IMR-90 (cell line): ENCODE data around the gene ELFN1. TPM values are rescaled to one million over a fixed set of nuclear protein-coding genes. Genes with fewer than 3 reads are reported as not detected.

Experiments
- ATAC-seq: fragments of 200-7000 bp; cut with Tn5 transposase; 2 replicates; pipeline ENCODE4 v1.9.1; 2020; ENCODE audit warnings: low read depth, mild to moderate bottlenecking, moderate library complexity
- BruUV-seq: library from RNA; stranded (reverse); fragments of 400-500 nt; replicated peaks from 2 replicates; lab custom pipeline; 2021; lab: Mats Ljungman, UMichigan
- CTCF ChIA-PET: fragments of 300-600 bp; formaldehyde crosslinking; extraction: SDS; loops from one replicate; lab custom pipeline; 2021; ENCODE audit warnings: antibody characterized with exemption; lab: Yijun Ruan, JAX
- POLR2A ChIA-PET: fragments of 300-600 bp; sonication (Branson Sonifier 250); formaldehyde crosslinking; loops from one replicate; lab custom pipeline; 2022; ENCODE audit warnings: antibody characterized with exemption; ENCODE audit not compliant: unreplicated experiment; lab: Charles Lee
- DNase-seq: peaks from one replicate; pipeline ENCODE4 v3.0.0; 2013
- H2AFZ ChIP-seq: replicated peaks from 2 replicates; pipeline ENCODE3; 2013; ENCODE audit warnings: low read length, mild to moderate bottlenecking; ENCODE audit not compliant: poor library complexity
- H2AK5ac ChIP-seq: 2 replicates; pipeline ENCODE4 v1.6.1; 2013; ENCODE audit warnings: low read depth, low read length, inconsistent platforms
- H2AK9ac ChIP-seq: replicated peaks from 2 replicates; pipeline ENCODE3; 2013; ENCODE audit warnings: mild to moderate bottlenecking, low read depth, low read length, moderate library complexity; ENCODE audit not compliant: poor library complexity
- H2BK120ac ChIP-seq: 2 replicates; pipeline ENCODE4 v1.6.1; 2013; ENCODE audit warnings: low read depth, low read length, inconsistent platforms
- H2BK15ac ChIP-seq: 3 replicates; pipeline ENCODE4 v1.6.1; 2013; ENCODE audit warnings: low read depth, low read length, inconsistent platforms
- H2BK20ac ChIP-seq: 2 replicates; pipeline ENCODE4 v1.6.1; 2013; ENCODE audit warnings: low read depth, mild to moderate bottlenecking, inconsistent platforms, low read length, moderate library complexity
- H2BK5ac ChIP-seq: 2 replicates; pipeline ENCODE4 v1.6.1; 2013; ENCODE audit warnings: mild to moderate bottlenecking, low read depth, low read length, inconsistent platforms; ENCODE audit not compliant: poor library complexity, severe bottlenecking
- H3K14ac ChIP-seq: replicated peaks from 2 replicates; pipeline ENCODE4 v1.6.1; 2013; ENCODE audit warnings: low read depth, low read length, inconsistent platforms
- H3K18ac ChIP-seq: 2 replicates; pipeline ENCODE4 v1.6.1; 2013; ENCODE audit warnings: low read depth, low read length, control low read depth
- H3K23ac ChIP-seq: 2 replicates; pipeline ENCODE4 v1.6.1; 2013; ENCODE audit warnings: low read depth, low read length, inconsistent platforms
- H3K27ac ChIP-seq: 2 replicates; pipeline ENCODE4 v1.5.1; 2013; ENCODE audit warnings: mild to moderate bottlenecking, control low read depth, low read length; ENCODE audit not compliant: insufficient read depth
- H3K27me3 ChIP-seq: 2 replicates; pipeline ENCODE4 v1.6.1; 2013; ENCODE audit warnings: low read length; ENCODE audit not compliant: control insufficient read depth, insufficient read depth
- H3K36me3 ChIP-seq: 2 replicates; pipeline ENCODE4 v1.6.1; 2013; ENCODE audit warnings: low read length, mixed read lengths; ENCODE audit not compliant: control insufficient read depth, insufficient read depth
- H3K4ac ChIP-seq: 2 replicates; pipeline ENCODE4 v1.6.1; 2013; ENCODE audit warnings: low read depth, low read length, inconsistent platforms
- H3K4me1 ChIP-seq: 2 replicates; pipeline ENCODE4 v1.6.1; 2013; ENCODE audit warnings: low read length, mixed read lengths; ENCODE audit not compliant: control insufficient read depth, insufficient read depth
- H3K4me2 ChIP-seq: 2 replicates; pipeline ENCODE4 v1.6.1; 2013; ENCODE audit warnings: low read depth, mild to moderate bottlenecking, control low read depth, low read length, moderate library complexity
- H3K4me3 ChIP-seq: 2 replicates; pipeline ENCODE4 v1.5.1; 2013; ENCODE audit warnings: low read depth, mild to moderate bottlenecking, control low read depth, low read length, moderate library complexity; ENCODE audit not compliant: insufficient read depth
- H3K56ac ChIP-seq: 2 replicates; pipeline ENCODE4 v1.6.1; 2013; ENCODE audit warnings: low read length, inconsistent platforms; ENCODE audit not compliant: insufficient read depth; ENCODE audit errors: extremely low read depth
- H3K79me1 ChIP-seq, 2 experiments: 2 replicates each; pipeline ENCODE4 v1.6.1; 2013; ENCODE audit warnings: low read length in 2 of 2, inconsistent platforms in 1 of 2, low read depth in 1 of 2
- H3K9ac ChIP-seq: 2 replicates; pipeline ENCODE4 v1.6.1; 2013; ENCODE audit warnings: low read depth, low read length, control low read depth
- H3K9me1 ChIP-seq: 2 replicates; pipeline ENCODE4 v1.6.1; 2013; ENCODE audit warnings: low read length, inconsistent platforms; ENCODE audit not compliant: insufficient read depth
- H3K9me3 ChIP-seq: 2 replicates; pipeline ENCODE4 v1.6.1; 2013; ENCODE audit warnings: low read length; ENCODE audit not compliant: control insufficient read depth, insufficient read depth
- H4K20me1 ChIP-seq: 2 replicates; pipeline ENCODE4 v1.6.1; 2013; ENCODE audit warnings: low read length, inconsistent platforms; ENCODE audit not compliant: insufficient read depth
- H4K5ac ChIP-seq: 2 replicates; pipeline ENCODE4 v1.6.1; 2013; ENCODE audit warnings: mild to moderate bottlenecking, low read depth, low read length, control low read depth
- H4K8ac ChIP-seq, 2 experiments: 2 replicates each; pipeline ENCODE4 v1.6.1; 2013; ENCODE audit warnings: low read depth in 2 of 2, low read length in 2 of 2, control low read depth in 1 of 2, inconsistent platforms in 1 of 2
- H4K91ac ChIP-seq: 2 replicates; pipeline ENCODE4 v1.6.1; 2013; ENCODE audit warnings: low read depth, low read length, inconsistent platforms; ENCODE audit not compliant: insufficient read depth
- CEBPB ChIP-seq: IDR thresholded peaks from 2 replicates; pipeline ENCODE4 v1.6.1; 2012; ENCODE audit warnings: low read depth, low read length, improper control_type of control experiment
- POLR2A ChIP-seq: IDR thresholded peaks from 2 replicates; pipeline ENCODE4 v1.6.1; 2012; ENCODE audit warnings: mild to moderate bottlenecking, low read depth, low read length
- RAD21 ChIP-seq: IDR thresholded peaks from 2 replicates; pipeline ENCODE4 v1.6.1; 2012; ENCODE audit warnings: low read length, improper control_type of control experiment
- RCOR1 ChIP-seq: IDR thresholded peaks from 2 replicates; pipeline ENCODE4 v1.6.1; 2012; ENCODE audit warnings: mild to moderate bottlenecking, low read length, improper control_type of control experiment; ENCODE audit not compliant: insufficient replicate concordance
- RFX5 ChIP-seq: IDR thresholded peaks from 2 replicates; pipeline ENCODE4 v1.8.0; 2012; ENCODE audit warnings: low read depth, mild to moderate bottlenecking, low read length, moderate library complexity
- WGBS, 2 experiments: methylation state at CpG; one replicate each; pipeline versions ENCODE4 v1.1.5 to v1.1.7; 2013; ENCODE audit warnings: missing lambda C conversion rate in 2 of 2; ENCODE audit not compliant: insufficient read length in 1 of 2; ENCODE audit errors: extremely low coverage in 2 of 2; 5-methylcytosine and 5-hydroxymethylcytosine counted together
- dilution Hi-C: fragments of 300-500 bp; cut with HindIII; formaldehyde crosslinking; loops from one replicate; pipeline ENCODE4 v1.14.3; 2018; ENCODE audit warnings: low sequenced_read_pairs; ENCODE audit not compliant: unreplicated experiment
- in situ Hi-C: fragments of 300-500 bp; cut with MboI; formaldehyde crosslinking; loops from 3 replicates; pipeline ENCODE4 v1.14.3; 2019; ENCODE audit warnings: low sequenced_read_pairs, inconsistent platforms, mixed read lengths
- intact Hi-C: fragments of 100-400 bp; cut with micrococcal nuclease; formaldehyde crosslinking; loops from 2 replicates; pipeline ENCODE4 v1.10.0; 2022
- polyA plus RNA-seq, 3 experiments: library from polyadenylated mRNA; depleted of rRNA; stranded (reverse); fragments of >200 nt; gene quantifications; 2 replicates each; pipeline ENCODE4 v1.2.3, GENCODE V29; 2012; ENCODE audit warnings: low replicate concordance in 1 of 3
- total RNA-seq: library from RNA; depleted of rRNA; stranded (reverse); fragments of >200 nt; gene quantifications from 2 replicates; pipeline ENCODE4 v1.2.3, GENCODE V29; 2012
- TF ChIP-seq, protein P1 (sequence below): conservative IDR thresholded peaks from 2 replicates; pipeline ENCODE4 v1.5.1; 2012; ENCODE audit warnings: mild to moderate bottlenecking, low read depth, low read length, improper control_type of control experiment

ELFN1 gene
- total and polyA plus RNA-seq, 2 of the 4 experiments (the other 2 are of a cell fraction): 1.6 to 5.2 TPM

DNA sequence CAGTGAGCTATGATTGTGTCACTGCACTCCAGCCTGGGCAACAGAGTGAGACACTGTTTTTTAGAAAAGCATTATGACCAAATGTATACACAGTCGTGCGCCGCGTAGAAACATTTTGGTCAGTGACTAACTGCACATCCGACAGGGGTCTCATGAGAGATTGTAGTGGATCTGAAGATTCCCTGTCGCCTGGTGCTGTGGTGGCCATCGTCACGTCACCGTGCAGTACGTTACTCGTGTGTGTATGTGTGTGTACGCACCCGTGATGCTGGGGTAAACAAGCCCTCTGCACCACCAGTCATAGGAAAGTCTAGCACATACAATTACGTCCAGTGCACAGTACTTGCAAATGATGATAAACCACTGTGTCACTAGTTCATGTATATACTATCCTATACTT is 109.4 kb downstream of the ELFN1 start:
- no peaks in the 10 kb centered on the region for H4K20me1 ChIP-seq
- H4K5ac ChIP-seq: no peak overlapping the region
- no peak overlapping the region for H3K4me2 ChIP-seq
- in situ Hi-C loops (no loop called here), dilution Hi-C loops (no loop called here), intact Hi-C loops (no loop called here)
- no peaks in the 10 kb centered on the region for H3K79me1 ChIP-seq
- no peak overlapping the region for H3K4me3 ChIP-seq
- TF ChIP-seq RFX5 (no peak), RCOR1 (no peak), CEBPB (no peak), POLR2A (no peak), RAD21 (no peak)
- TF ChIP-seq, protein P1, sequence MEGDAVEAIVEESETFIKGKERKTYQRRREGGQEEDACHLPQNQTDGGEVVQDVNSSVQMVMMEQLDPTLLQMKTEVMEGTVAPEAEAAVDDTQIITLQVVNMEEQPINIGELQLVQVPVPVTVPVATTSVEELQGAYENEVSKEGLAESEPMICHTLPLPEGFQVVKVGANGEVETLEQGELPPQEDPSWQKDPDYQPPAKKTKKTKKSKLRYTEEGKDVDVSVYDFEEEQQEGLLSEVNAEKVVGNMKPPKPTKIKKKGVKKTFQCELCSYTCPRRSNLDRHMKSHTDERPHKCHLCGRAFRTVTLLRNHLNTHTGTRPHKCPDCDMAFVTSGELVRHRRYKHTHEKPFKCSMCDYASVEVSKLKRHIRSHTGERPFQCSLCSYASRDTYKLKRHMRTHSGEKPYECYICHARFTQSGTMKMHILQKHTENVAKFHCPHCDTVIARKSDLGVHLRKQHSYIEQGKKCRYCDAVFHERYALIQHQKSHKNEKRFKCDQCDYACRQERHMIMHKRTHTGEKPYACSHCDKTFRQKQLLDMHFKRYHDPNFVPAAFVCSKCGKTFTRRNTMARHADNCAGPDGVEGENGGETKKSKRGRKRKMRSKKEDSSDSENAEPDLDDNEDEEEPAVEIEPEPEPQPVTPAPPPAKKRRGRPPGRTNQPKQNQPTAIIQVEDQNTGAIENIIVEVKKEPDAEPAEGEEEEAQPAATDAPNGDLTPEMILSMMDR: no peak
- H3K9me3 ChIP-seq: peaks cover 2% of the 10 kb centered on the region; the same call in 1 of the 2 replicates
- ChIA-PET POLR2A (no interaction called here), CTCF (no interaction called here)
- H3K18ac ChIP-seq: no peak overlapping the region
- no peak overlapping the region for H3K23ac ChIP-seq
- no peak overlapping the region for H3K9ac ChIP-seq
- no peak overlapping the region for H2BK20ac ChIP-seq
- H2BK15ac ChIP-seq: no peak overlapping the region
- 80% methylated on average over 1 of the region's 14 CpGs; no CpG with 5 or more reads in 1 of the 2 experiments for WGBS, 2 experiments
- H2AK9ac ChIP-seq: no peak overlapping the region
- no peak for DNase-seq
- H3K4ac ChIP-seq: no peak overlapping the region
- H3K36me3 ChIP-seq: no peaks in the 10 kb centered on the region
- no peaks in the 10 kb centered on the region for H3K4me1 ChIP-seq
- H2BK120ac ChIP-seq: no peak overlapping the region
- no peak overlapping the region for H2AFZ ChIP-seq
- no peak overlapping the region for H3K27ac ChIP-seq
- no peak overlapping the region for H2BK5ac ChIP-seq
- H2AK5ac ChIP-seq: no peak overlapping the region
- H3K56ac ChIP-seq: no peak overlapping the region
- no peak overlapping the region for H4K8ac ChIP-seq
- no TSS peak for BruUV-seq
- no peaks in the 10 kb centered on the region for H3K9me1 ChIP-seq
- H3K27me3 ChIP-seq: peaks cover 3% of the 10 kb centered on the region
- H3K14ac ChIP-seq: no peak overlapping the region
- H4K91ac ChIP-seq: no peak overlapping the region
- no peak for ATAC-seq
